ENCODE measurements around the gene BNIP5. TPM values are rescaled to one million over a fixed set of nuclear protein-coding genes. Genes with fewer than 3 reads are reported as not detected.

The BNIP5 gene
- total RNA-seq, 2 experiments from 2014 or later, result not detected

- Mint-ChIP-seq H3K36me3 (ENCODE audit: low read depth) (no peaks in the 10 kb centered on the region), H3K27ac (no peak overlapping the region), H3K27me3 (peaks cover 26% of the 10 kb centered on the region), H3K4me3 (no peak overlapping the region), H3K4me1 (ENCODE audit: low read depth) (no peaks in the 10 kb centered on the region), H3K9me3 (no peaks in the 10 kb centered on the region)
- H3K36me3 ChIP-seq (ENCODE audit: insufficient read depth, low read length), result no peaks in the 10 kb centered on the region
- ChIA-PET POLR2A (no interaction called here), CTCF (interaction anchor here (1.3 to 2.2 kb wide), 2 partner anchors 11 to 28 kb away, joined by 5 to 7 read pairs; no protein-coding TSS in a partner anchor)
- TF ChIP-seq CTCF (IDR thresholded peaks at IDR 0.05), result no peak
- no peak for DNase-seq
- no peak for ATAC-seq (ENCODE audit: poor library complexity)
- H3K27me3 ChIP-seq (ENCODE audit: control insufficient read depth in 1 of 2, insufficient read depth in 2 of 2, low read length in 2 of 2), result peaks cover 0 to 13% of the 10 kb centered on the region in 2 experiments
- H3K4me3 ChIP-seq (ENCODE audit: low read length), result no peak overlapping the region
- no peaks in the 10 kb centered on the region for H3K4me1 ChIP-seq (ENCODE audit: insufficient read depth, low read length)
- no peaks in the 10 kb centered on the region for H3K9me3 ChIP-seq (ENCODE audit: control insufficient read depth in 1 of 2, insufficient read depth in 1 of 2, low read length in 2 of 2)
- H3K27ac ChIP-seq (ENCODE audit: low read depth in 1 of 2, low read length in 2 of 2), result no peak overlapping the region
- intact Hi-C loops (cut with DNase I, micrococcal nuclease), result no loop called here
Observed at GRCh38 chr6:36330366-36330765, 6.3 kb downstream of the BNIP5 start.

GRCh38 chr6:36329798-36330291 lies 6.8 kb downstream of the BNIP5 start:
- H3K27ac Mint-ChIP-seq, result no peak overlapping the region
- CTCF ChIA-PET, result interaction anchor here (2.2 kb wide), 1 partner anchor 27 kb away, joined by 7 read pairs; no protein-coding TSS in a partner anchor

GRCh38 chr6:36328600-36328999 lies 8.1 kb downstream of the BNIP5 start:
- no peaks in the 10 kb centered on the region for H3K9me3 Mint-ChIP-seq
- no peak overlapping the region for H3K4me3 Mint-ChIP-seq
- peaks cover 0 to 3% of the 10 kb centered on the region in 2 experiments for H3K27me3 ChIP-seq (ENCODE audit: control insufficient read depth in 1 of 2, insufficient read depth in 2 of 2, low read length in 2 of 2)
- no peaks in the 10 kb centered on the region for H3K36me3 ChIP-seq (ENCODE audit: insufficient read depth, low read length)
- no peak overlapping the region for H3K4me3 ChIP-seq (ENCODE audit: low read length)
- no peaks in the 10 kb centered on the region for H3K4me1 Mint-ChIP-seq (ENCODE audit: low read depth)
- CTCF ChIA-PET, result no interaction called here
- no peak for TF ChIP-seq CTCF (IDR thresholded peaks at IDR 0.05)
- ATAC-seq (ENCODE audit: poor library complexity), result no peak
- intact Hi-C loops (cut with DNase I, micrococcal nuclease), result no loop called here
- H3K9me3 ChIP-seq (ENCODE audit: control insufficient read depth in 1 of 2, insufficient read depth in 1 of 2, low read length in 2 of 2), result no peaks in the 10 kb centered on the region
- DNase-seq, result no peak
- no peaks in the 10 kb centered on the region for H3K4me1 ChIP-seq (ENCODE audit: insufficient read depth, low read length)
- no peak overlapping the region for H3K27ac Mint-ChIP-seq
- POLR2A ChIA-PET, result no interaction called here
- no peaks in the 10 kb centered on the region for H3K36me3 Mint-ChIP-seq (ENCODE audit: low read depth)
- H3K27ac ChIP-seq (ENCODE audit: low read depth in 1 of 2, low read length in 2 of 2), result no peak overlapping the region
- H3K27me3 Mint-ChIP-seq, result peaks cover 8% of the 10 kb centered on the region

More at GRCh38 chr6:36329798-36330291, 6.8 kb downstream of the BNIP5 start:
- intact Hi-C loops (cut with DNase I, micrococcal nuclease), result no loop called here
- Mint-ChIP-seq H3K4me3 (no peak overlapping the region), H3K4me1 (ENCODE audit: low read depth) (no peaks in the 10 kb centered on the region), H3K9me3 (no peaks in the 10 kb centered on the region), H3K27me3 (peaks cover 20% of the 10 kb centered on the region), H3K36me3 (ENCODE audit: low read depth) (no peaks in the 10 kb centered on the region)
- Histone ChIP-seq H3K4me1 (ENCODE audit: insufficient read depth, low read length) (no peaks in the 10 kb centered on the region), H3K9me3 (ENCODE audit: control insufficient read depth in 1 of 2, insufficient read depth in 1 of 2, low read length in 2 of 2) (no peaks in the 10 kb centered on the region), H3K27me3 (ENCODE audit: control insufficient read depth in 1 of 2, insufficient read depth in 2 of 2, low read length in 2 of 2) (peaks cover 0 to 13% of the 10 kb centered on the region in 2 experiments), H3K27ac (ENCODE audit: low read depth in 1 of 2, low read length in 2 of 2) (no peak overlapping the region), H3K4me3 (ENCODE audit: low read length) (no peak overlapping the region), H3K36me3 (ENCODE audit: insufficient read depth, low read length) (no peaks in the 10 kb centered on the region)
- POLR2A ChIA-PET, result no interaction called here
- TF ChIP-seq CTCF (IDR thresholded peaks at IDR 0.05), result no peak
- ATAC-seq (ENCODE audit: poor library complexity), result no peak
- DNase-seq, result no peak
